Mucosa of stomach (tissue), 1 donor: Measurements from ENCODE around the gene SGSM1.
"Not testable (repeated sequence)": the region's sequence is repeated elsewhere in the genome, so short reads cannot be mapped to it uniquely, and the experiment has no call there.

Experiments
- H3K27me3 ChIP-seq: one replicate; pipeline ENCODE4 v1.7.0; 2013; ENCODE audit warnings: mild to moderate bottlenecking, low read length; ENCODE audit not compliant: control insufficient read depth, insufficient read depth
- H3K36me3 ChIP-seq: one replicate; pipeline ENCODE4 v1.7.0; 2013; ENCODE audit warnings: low read length; ENCODE audit not compliant: control insufficient read depth, insufficient read depth
- H3K4me1 ChIP-seq: one replicate; pipeline ENCODE4 v1.7.0; 2013; ENCODE audit warnings: mild to moderate bottlenecking, low read length; ENCODE audit not compliant: control insufficient read depth, insufficient read depth
- H3K4me3 ChIP-seq: one replicate; pipeline ENCODE4 v1.7.0; 2013; ENCODE audit warnings: low read length
- H3K9ac ChIP-seq: one replicate; pipeline ENCODE4 v1.7.0; 2013; ENCODE audit warnings: mild to moderate bottlenecking, low read length, moderate library complexity
- H3K9me3 ChIP-seq: one replicate; pipeline ENCODE4 v1.7.0; 2013; ENCODE audit warnings: mild to moderate bottlenecking, low read length, moderate library complexity; ENCODE audit not compliant: control insufficient read depth
- donor health status: Pancreatic carcinoma.

Gene SGSM1

DNA sequence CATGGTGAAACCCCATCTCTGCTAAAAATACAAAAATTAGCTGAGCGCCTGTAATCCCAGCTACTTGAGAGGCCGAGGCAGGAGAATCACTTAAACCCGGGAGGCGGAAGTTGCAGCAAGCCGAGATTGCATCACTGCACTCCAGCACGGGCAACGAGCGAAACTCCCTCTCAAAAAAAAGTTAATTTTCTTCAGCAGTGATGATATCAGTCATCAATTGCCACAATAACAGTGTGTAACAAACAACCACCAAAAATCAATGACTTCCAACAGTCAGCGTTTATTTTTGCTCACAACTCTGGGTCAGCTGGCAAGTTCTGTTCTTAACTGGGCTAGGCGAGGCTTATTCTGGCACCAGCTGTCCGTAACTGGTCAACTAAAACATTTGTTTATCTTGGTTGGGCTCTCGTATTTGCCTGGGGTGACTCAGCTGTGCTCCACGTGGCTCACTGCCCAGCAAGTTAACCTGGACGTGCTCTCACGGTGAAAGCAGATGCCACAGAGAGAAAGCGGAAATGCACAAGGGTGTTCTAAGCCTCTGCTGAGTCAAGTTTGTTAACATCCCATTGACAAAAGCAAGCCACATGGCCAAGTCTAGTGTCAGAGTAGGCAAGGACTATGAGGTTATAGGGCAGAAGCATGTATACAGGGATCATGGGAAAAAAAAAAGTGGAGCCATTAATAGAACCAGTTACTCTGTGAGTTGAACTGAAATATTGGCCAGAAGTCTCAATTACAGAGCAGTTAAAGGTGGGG, 88.4 kb downstream of the SGSM1 start:
- Histone ChIP-seq H3K9me3 (no peaks in the 10 kb centered on the region), H3K4me3 (no peak overlapping the region), H3K27me3 (no peaks in the 10 kb centered on the region), H3K4me1 (peaks cover 20% of the 10 kb centered on the region), H3K36me3 (no peaks in the 10 kb centered on the region), H3K9ac (peak overlapping the region; percentile 58)

GRCh38 chr22:24894998-24895397, 89.0 kb downstream of the SGSM1 start:
- H3K4me3 ChIP-seq: no peak overlapping the region
- H3K36me3 ChIP-seq: no peaks in the 10 kb centered on the region
- H3K4me1 ChIP-seq: peaks cover 20% of the 10 kb centered on the region
- peak overlapping the region; percentile 58 for H3K9ac ChIP-seq
- H3K27me3 ChIP-seq: no peaks in the 10 kb centered on the region
- no peaks in the 10 kb centered on the region for H3K9me3 ChIP-seq

- Histone ChIP-seq H3K27me3 (no peaks in the 10 kb centered on the region), H3K36me3 (peaks cover 4% of the 10 kb centered on the region), H3K9me3 (peaks cover 5% of the 10 kb centered on the region), H3K9ac (no peak overlapping the region), H3K4me1 (peaks cover 9% of the 10 kb centered on the region), H3K4me3 (no peak overlapping the region)
These were observed 95.4 kb downstream of the SGSM1 start for GRCh38 chr22:24901448-24901847.

- peaks cover 3% of the 10 kb centered on the region for H3K4me1 ChIP-seq
- peaks cover 4% of the 10 kb centered on the region for H3K36me3 ChIP-seq
- no peak overlapping the region for H3K9ac ChIP-seq
- H3K4me3 ChIP-seq: no peak overlapping the region
- no peaks in the 10 kb centered on the region for H3K27me3 ChIP-seq
- peaks cover 5% of the 10 kb centered on the region for H3K9me3 ChIP-seq
These were observed 99.9 kb downstream of the SGSM1 start for GRCh38 chr22:24905909-24906308.

DNA sequence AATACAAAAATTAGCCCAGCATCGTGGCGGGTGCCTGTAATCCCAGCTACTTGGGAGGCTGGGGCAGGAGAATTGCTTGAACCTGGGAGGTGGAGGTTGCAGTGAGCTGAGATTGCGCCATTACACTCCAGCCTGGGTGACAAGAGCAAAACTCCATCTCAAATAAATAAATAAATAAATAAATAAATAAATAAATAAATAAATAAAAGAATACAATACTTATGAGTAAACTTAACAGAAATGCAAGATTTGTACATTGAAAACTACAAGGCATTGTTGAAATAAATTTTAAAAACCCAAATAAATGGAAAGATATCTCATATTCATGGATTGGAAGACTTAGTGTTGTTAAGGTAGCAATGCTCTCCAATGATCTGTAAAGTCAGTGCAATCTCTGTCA, 101.1 kb downstream of the SGSM1 start:
- H3K36me3 ChIP-seq, H3K9ac ChIP-seq, H3K27me3 ChIP-seq, H3K9me3 ChIP-seq, H3K4me1 ChIP-seq, H3K4me3 ChIP-seq: not testable (repeated sequence)

DNA sequence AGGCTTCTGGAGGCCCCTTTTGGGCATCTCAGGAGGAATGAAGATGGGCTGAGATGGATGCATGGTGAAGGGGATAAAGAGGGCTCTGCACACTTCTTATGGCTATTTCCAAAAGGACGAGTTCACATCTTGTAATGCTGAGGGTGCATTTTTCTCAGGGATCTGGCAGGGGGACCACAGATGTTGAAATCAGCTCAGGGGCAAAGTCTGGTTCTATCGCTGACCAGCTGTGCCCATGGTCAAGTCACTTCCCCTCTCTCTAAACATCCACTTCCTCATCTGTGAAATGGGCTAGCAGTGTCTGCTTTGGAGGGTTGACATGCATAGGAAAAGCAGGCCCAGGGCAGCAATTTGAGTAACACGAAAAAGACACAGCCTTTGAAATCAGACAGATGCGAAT, 114.0 kb downstream of the SGSM1 start:
- Histone ChIP-seq H3K36me3 (peaks cover 8% of the 10 kb centered on the region), H3K27me3 (no peaks in the 10 kb centered on the region), H3K4me1 (no peaks in the 10 kb centered on the region), H3K4me3 (no peak overlapping the region), H3K9ac (no peak overlapping the region), H3K9me3 (no peaks in the 10 kb centered on the region)

GRCh38 chr22:24925586-24926427, 119.8 kb downstream of the SGSM1 start:
- Histone ChIP-seq H3K27me3 (no peaks in the 10 kb centered on the region), H3K4me1 (no peaks in the 10 kb centered on the region), H3K36me3 (peaks cover 4% of the 10 kb centered on the region), H3K4me3 (no peak overlapping the region), H3K9me3 (no peaks in the 10 kb centered on the region), H3K9ac (no peak overlapping the region)

DNA sequence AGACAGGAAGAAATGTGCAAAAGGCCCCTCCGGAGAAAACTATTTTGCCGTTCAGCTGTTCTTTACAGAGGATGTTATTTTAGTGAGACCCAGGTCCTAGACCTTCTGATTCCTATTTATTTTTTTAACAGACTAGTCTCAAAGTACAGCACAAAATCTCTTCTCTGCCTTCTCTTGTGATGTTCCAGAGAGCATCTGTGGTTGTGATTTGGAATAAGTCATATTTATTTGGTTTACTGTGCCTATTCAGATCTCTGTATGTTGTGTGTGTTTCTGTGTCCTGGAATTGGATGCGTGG, 120.4 kb downstream of the SGSM1 start:
- Histone ChIP-seq H3K4me3 (no peak overlapping the region), H3K27me3 (no peaks in the 10 kb centered on the region), H3K4me1 (no peaks in the 10 kb centered on the region), H3K36me3 (peaks cover 4% of the 10 kb centered on the region), H3K9me3 (no peaks in the 10 kb centered on the region), H3K9ac (no peak overlapping the region)

DNA sequence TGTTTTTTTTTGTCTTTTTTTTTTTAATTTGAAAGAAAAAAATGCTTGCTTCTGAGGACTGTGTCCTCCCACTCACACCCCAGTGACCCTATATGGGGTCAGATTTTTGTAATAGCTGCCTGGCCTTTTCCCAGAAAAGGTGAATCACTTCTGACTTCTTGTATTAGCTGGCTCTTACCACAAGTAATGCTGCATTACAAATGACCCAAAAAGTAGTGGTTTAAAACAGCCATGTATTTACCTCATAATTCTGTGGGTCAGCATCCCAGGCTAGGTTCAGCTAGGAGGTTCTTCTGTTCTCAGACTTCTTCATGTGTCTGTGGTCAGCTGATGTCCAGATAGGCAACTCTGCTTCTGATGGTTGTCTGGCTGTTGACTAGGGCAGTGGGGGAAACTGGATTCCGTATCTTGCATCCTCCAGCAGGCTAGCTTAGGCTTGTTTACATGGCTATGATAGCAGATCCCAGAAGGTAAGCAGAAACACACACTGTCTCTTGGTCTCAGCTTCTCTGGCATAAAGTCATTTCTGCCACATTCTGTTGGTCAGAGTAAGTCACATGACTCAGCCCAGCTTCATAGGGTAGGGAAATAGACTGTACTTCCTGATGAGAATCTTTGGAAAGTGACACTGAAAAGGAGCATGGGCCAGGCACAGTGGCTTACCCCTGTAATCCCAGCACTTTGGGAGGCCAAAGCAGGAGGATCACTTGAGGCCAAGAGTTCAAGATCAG, 121.0 kb downstream of the SGSM1 start:
- Histone ChIP-seq H3K9ac (no peak overlapping the region), H3K27me3 (peaks cover 1% of the 10 kb centered on the region), H3K36me3 (peaks cover 4% of the 10 kb centered on the region), H3K9me3 (no peaks in the 10 kb centered on the region), H3K4me1 (no peaks in the 10 kb centered on the region), H3K4me3 (no peak overlapping the region)

- Histone ChIP-seq H3K4me1 (no peaks in the 10 kb centered on the region), H3K9me3 (no peaks in the 10 kb centered on the region), H3K9ac (no peak overlapping the region), H3K4me3 (no peak overlapping the region), H3K27me3 (peaks cover 3% of the 10 kb centered on the region), H3K36me3 (peaks cover 4% of the 10 kb centered on the region)
These were observed 122.3 kb downstream of the SGSM1 start for GRCh38 chr22:24928322-24928721.

- Histone ChIP-seq H3K27me3 (peaks cover 3% of the 10 kb centered on the region), H3K9ac (no peak overlapping the region), H3K4me1 (no peaks in the 10 kb centered on the region)
These were observed 124.7 kb downstream of the SGSM1 start for GRCh38 chr22:24930678-24931077.

More at GRCh38 chr22:24930678-24931077, 124.7 kb downstream of the SGSM1 start:
- Histone ChIP-seq H3K4me3 (no peak overlapping the region), H3K36me3 (no peaks in the 10 kb centered on the region), H3K9me3 (no peaks in the 10 kb centered on the region)
